Measurements from ENCODE around the gene IL34. TPM values are rescaled to one million over a fixed set of nuclear protein-coding genes. Genes with fewer than 3 reads are reported as not detected.
"Not testable (repeated sequence)": the region's sequence is repeated elsewhere in the genome, so short reads cannot be mapped to it uniquely, and the experiment has no call there.

The IL34 gene
- total RNA-seq, 1 experiment from 2014 or later, result not detected

GRCh38 chr16:70621864-70622263 lies 24.5 kb upstream of the IL34 start:
- not testable (repeated sequence) for H3K27ac ChIP-seq (ENCODE audit: low read length); H3K9me3 ChIP-seq (ENCODE audit: low read length); H3K79me2 ChIP-seq (ENCODE audit: low read length); H3K9ac ChIP-seq (ENCODE audit: low read length); H3K9me2 ChIP-seq (replicated peaks; ENCODE audit: insufficient read depth, low read length); H3K27me3 ChIP-seq (ENCODE audit: low read length); H3K4me1 ChIP-seq (ENCODE audit: low read length); DNase-seq; H3K4me3 ChIP-seq (ENCODE audit: low read length); H2AFZ ChIP-seq (ENCODE audit: low read length); H3K36me3 ChIP-seq (ENCODE audit: insufficient read depth, low read length); H4K20me1 ChIP-seq (ENCODE audit: insufficient read depth, low read depth, low read length); H3K4me2 ChIP-seq (ENCODE audit: low read depth, low read length, poor library complexity, severe bottlenecking)

- DNase-seq, result no peak
- no peak overlapping the region for H3K9ac ChIP-seq (ENCODE audit: low read length)
Observed at GRCh38 chr16:70627696-70628095, 18.7 kb upstream of the IL34 start.

GRCh38 chr16:70630960-70631745 lies 15.2 kb upstream of the IL34 start:
- no peak overlapping the region for H2AFZ ChIP-seq (ENCODE audit: low read length)
- no peak overlapping the region for H3K27ac ChIP-seq (ENCODE audit: low read length)
- peaks cover 4% of the 10 kb centered on the region; the same call in 1 of the 2 replicates for H3K9me3 ChIP-seq (ENCODE audit: low read length)
- no peak overlapping the region for H3K4me2 ChIP-seq (ENCODE audit: low read depth, low read length, poor library complexity, severe bottlenecking)
- H3K36me3 ChIP-seq (ENCODE audit: insufficient read depth, low read length), result no peaks in the 10 kb centered on the region
- H3K79me2 ChIP-seq (ENCODE audit: low read length), result no peaks in the 10 kb centered on the region
- H3K4me1 ChIP-seq (ENCODE audit: low read length), result no peaks in the 10 kb centered on the region
- H3K9ac ChIP-seq (ENCODE audit: low read length), result no peak overlapping the region
- no peak overlapping the region for H3K4me3 ChIP-seq (ENCODE audit: low read length)
- 0 out of 2 replicates have a peak, but pooled peaks cover 2% of the 10 kb centered on the region for H3K9me2 ChIP-seq (replicated peaks; ENCODE audit: insufficient read depth, low read length)
- no peak for DNase-seq
- no peaks in the 10 kb centered on the region for H4K20me1 ChIP-seq (ENCODE audit: insufficient read depth, low read depth, low read length)
- no peaks in the 10 kb centered on the region for H3K27me3 ChIP-seq (ENCODE audit: low read length)

More at GRCh38 chr16:70627696-70628095, 18.7 kb upstream of the IL34 start:
- Histone ChIP-seq H3K79me2 (ENCODE audit: low read length) (no peaks in the 10 kb centered on the region), H2AFZ (ENCODE audit: low read length) (no peak overlapping the region), H3K4me3 (ENCODE audit: low read length) (no peak overlapping the region), H3K36me3 (ENCODE audit: insufficient read depth, low read length) (no peaks in the 10 kb centered on the region), H3K4me2 (ENCODE audit: low read depth, low read length, poor library complexity, severe bottlenecking) (no peak overlapping the region), H4K20me1 (ENCODE audit: insufficient read depth, low read depth, low read length) (no peaks in the 10 kb centered on the region), H3K9me3 (ENCODE audit: low read length) (peaks cover 4% of the 10 kb centered on the region; the same call in 1 of the 2 replicates), H3K4me1 (ENCODE audit: low read length) (no peaks in the 10 kb centered on the region), H3K27me3 (ENCODE audit: low read length) (no peaks in the 10 kb centered on the region), H3K9me2 (replicated peaks; ENCODE audit: insufficient read depth, low read length) (0 out of 2 replicates have a peak, but pooled peaks cover 2% of the 10 kb centered on the region), H3K27ac (ENCODE audit: low read length) (no peak overlapping the region)

- no peak overlapping the region for H3K4me3 ChIP-seq (ENCODE audit: low read length)
- H3K27me3 ChIP-seq (ENCODE audit: low read length), result no peaks in the 10 kb centered on the region
- H3K27ac ChIP-seq (ENCODE audit: low read length), result no peak overlapping the region
- H3K9ac ChIP-seq (ENCODE audit: low read length), result no peak overlapping the region
- no peaks in the 10 kb centered on the region for H4K20me1 ChIP-seq (ENCODE audit: insufficient read depth, low read depth, low read length)
- H3K4me1 ChIP-seq (ENCODE audit: low read length), result no peaks in the 10 kb centered on the region
- H2AFZ ChIP-seq (ENCODE audit: low read length), result no peak overlapping the region
- H3K4me2 ChIP-seq (ENCODE audit: low read depth, low read length, poor library complexity, severe bottlenecking), result no peak overlapping the region
- H3K9me2 ChIP-seq (replicated peaks; ENCODE audit: insufficient read depth, low read length), result 0 out of 2 replicates have a peak, but pooled peaks cover 2% of the 10 kb centered on the region
- no peak for DNase-seq
- no peaks in the 10 kb centered on the region for H3K79me2 ChIP-seq (ENCODE audit: low read length)
- peaks cover 4% of the 10 kb centered on the region; the same call in 1 of the 2 replicates for H3K9me3 ChIP-seq (ENCODE audit: low read length)
- H3K36me3 ChIP-seq (ENCODE audit: insufficient read depth, low read length), result no peaks in the 10 kb centered on the region
Observed at GRCh38 chr16:70632273-70632672, 14.1 kb upstream of the IL34 start.

DNA sequence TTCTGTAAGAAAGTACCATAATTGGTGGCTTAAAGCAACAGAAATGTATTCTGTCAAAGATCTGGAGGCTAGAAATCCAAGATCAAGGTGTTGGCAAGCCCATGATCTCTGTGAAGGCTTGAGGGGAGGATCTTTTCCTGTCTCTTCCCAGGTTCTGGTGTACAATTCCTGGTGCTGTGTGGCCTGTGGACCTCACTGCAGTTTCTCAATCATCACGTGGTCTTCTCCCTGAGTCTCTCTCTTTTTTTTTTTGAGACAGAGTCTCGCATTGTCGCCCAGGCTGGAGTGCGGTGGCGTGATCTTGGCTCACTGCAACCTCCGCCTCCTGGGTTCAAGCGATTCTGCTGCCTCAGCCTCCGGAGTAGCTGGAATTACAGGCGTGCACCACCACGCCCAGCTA lies 12.7 kb upstream of the IL34 start:
- not testable (repeated sequence) for DNase-seq; H3K9ac ChIP-seq (ENCODE audit: low read length); H3K4me1 ChIP-seq (ENCODE audit: low read length); H4K20me1 ChIP-seq (ENCODE audit: insufficient read depth, low read depth, low read length); H3K79me2 ChIP-seq (ENCODE audit: low read length); H3K4me2 ChIP-seq (ENCODE audit: low read depth, low read length, poor library complexity, severe bottlenecking); H3K36me3 ChIP-seq (ENCODE audit: insufficient read depth, low read length); H3K27me3 ChIP-seq (ENCODE audit: low read length); H3K27ac ChIP-seq (ENCODE audit: low read length); H3K9me2 ChIP-seq (replicated peaks; ENCODE audit: insufficient read depth, low read length); H2AFZ ChIP-seq (ENCODE audit: low read length); H3K9me3 ChIP-seq (ENCODE audit: low read length); H3K4me3 ChIP-seq (ENCODE audit: low read length)

- Histone ChIP-seq H3K27me3 (ENCODE audit: low read length) (no peaks in the 10 kb centered on the region), H3K27ac (ENCODE audit: low read length) (no peak overlapping the region), H3K9ac (ENCODE audit: low read length) (no peak overlapping the region), H3K9me3 (ENCODE audit: low read length) (peaks cover 4% of the 10 kb centered on the region; the same call in 1 of the 2 replicates), H2AFZ (ENCODE audit: low read length) (no peak overlapping the region), H3K9me2 (replicated peaks; ENCODE audit: insufficient read depth, low read length) (no peaks in the 10 kb centered on the region), H3K4me3 (ENCODE audit: low read length) (no peak overlapping the region), H4K20me1 (ENCODE audit: insufficient read depth, low read depth, low read length) (no peaks in the 10 kb centered on the region), H3K4me2 (ENCODE audit: low read depth, low read length, poor library complexity, severe bottlenecking) (no peak overlapping the region), H3K79me2 (ENCODE audit: low read length) (no peaks in the 10 kb centered on the region), H3K4me1 (ENCODE audit: low read length) (no peaks in the 10 kb centered on the region), H3K36me3 (ENCODE audit: insufficient read depth, low read length) (no peaks in the 10 kb centered on the region)
- no peak for DNase-seq
Observed at GRCh38 chr16:70634861-70635260, 11.5 kb upstream of the IL34 start.

DNA sequence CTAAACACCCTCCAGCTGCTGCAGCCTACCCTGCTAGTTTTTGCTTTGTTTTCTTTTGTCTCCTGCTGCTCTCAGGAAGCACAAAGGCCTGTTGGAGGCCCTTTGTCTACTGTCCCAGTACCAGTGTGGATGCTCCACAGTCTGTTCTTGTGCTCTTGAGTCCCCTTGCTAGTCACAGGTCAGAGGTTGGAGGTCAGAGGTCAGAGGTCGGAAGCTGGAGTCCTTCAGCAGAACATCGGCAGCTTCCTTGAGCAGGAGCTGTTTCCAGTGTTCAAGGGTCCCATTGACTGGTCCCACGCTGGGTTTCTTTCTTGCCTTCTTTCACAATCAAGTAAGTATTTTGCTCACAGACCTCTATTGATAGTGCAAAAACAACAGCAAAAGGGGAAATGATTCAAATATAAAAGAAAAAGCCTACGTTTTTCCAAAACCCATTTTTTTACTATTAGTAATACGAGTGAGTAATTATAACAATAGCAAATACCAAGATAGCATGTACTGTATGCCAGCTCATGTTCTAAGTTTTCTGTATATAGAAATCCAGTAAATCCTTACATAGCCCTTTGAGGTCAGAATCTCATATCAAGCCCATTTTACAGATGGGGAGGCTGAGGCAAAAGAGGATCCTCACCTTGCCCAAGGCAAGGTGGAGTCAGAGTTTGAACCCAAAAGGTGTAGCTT lies 10.9 kb upstream of the IL34 start:
- Histone ChIP-seq H3K27ac (ENCODE audit: low read length) (no peak overlapping the region), H3K36me3 (ENCODE audit: insufficient read depth, low read length) (no peaks in the 10 kb centered on the region), H3K9me3 (ENCODE audit: low read length) (peaks cover 4% of the 10 kb centered on the region; the same call in 1 of the 2 replicates), H3K9ac (ENCODE audit: low read length) (no peak overlapping the region), H2AFZ (ENCODE audit: low read length) (no peak overlapping the region), H3K4me1 (ENCODE audit: low read length) (no peaks in the 10 kb centered on the region), H3K27me3 (ENCODE audit: low read length) (no peaks in the 10 kb centered on the region), H3K4me3 (ENCODE audit: low read length) (no peak overlapping the region), H3K79me2 (ENCODE audit: low read length) (no peaks in the 10 kb centered on the region), H3K4me2 (ENCODE audit: low read depth, low read length, poor library complexity, severe bottlenecking) (no peak overlapping the region), H3K9me2 (replicated peaks; ENCODE audit: insufficient read depth, low read length) (no peaks in the 10 kb centered on the region), H4K20me1 (ENCODE audit: insufficient read depth, low read depth, low read length) (no peaks in the 10 kb centered on the region)
- DNase-seq, result no peak

Data from Karpas-422 (cell line).